Superior temporal gyrus (tissue), 1 donor: ENCODE data around the gene SOHLH2.

Source experiments
- DNase-seq: peaks from one replicate; pipeline ENCODE4 v3.0.0-alpha.2; 2016; ENCODE audit errors: extremely low spot score

Gene SOHLH2

DNA sequence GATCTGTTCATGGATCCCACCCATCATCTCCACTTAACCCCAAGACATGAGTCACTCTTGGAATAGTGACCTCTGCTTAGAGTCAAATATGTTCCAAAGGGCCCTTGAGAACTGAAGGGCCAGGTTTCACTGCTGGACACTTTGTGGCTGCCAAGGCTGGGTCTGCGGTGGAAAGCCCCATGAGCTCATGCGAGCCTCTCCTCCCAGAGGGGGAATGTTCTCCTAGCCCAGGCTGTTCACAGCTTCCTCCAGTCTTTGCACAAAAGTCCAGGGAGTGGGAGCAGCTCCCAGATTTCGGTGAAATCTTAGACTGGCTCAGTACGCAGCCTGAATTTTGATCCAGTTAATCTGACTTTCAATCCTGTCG is 82.4 kb downstream of the SOHLH2 start:
- DNase-seq, result peak; percentile 51

DNA sequence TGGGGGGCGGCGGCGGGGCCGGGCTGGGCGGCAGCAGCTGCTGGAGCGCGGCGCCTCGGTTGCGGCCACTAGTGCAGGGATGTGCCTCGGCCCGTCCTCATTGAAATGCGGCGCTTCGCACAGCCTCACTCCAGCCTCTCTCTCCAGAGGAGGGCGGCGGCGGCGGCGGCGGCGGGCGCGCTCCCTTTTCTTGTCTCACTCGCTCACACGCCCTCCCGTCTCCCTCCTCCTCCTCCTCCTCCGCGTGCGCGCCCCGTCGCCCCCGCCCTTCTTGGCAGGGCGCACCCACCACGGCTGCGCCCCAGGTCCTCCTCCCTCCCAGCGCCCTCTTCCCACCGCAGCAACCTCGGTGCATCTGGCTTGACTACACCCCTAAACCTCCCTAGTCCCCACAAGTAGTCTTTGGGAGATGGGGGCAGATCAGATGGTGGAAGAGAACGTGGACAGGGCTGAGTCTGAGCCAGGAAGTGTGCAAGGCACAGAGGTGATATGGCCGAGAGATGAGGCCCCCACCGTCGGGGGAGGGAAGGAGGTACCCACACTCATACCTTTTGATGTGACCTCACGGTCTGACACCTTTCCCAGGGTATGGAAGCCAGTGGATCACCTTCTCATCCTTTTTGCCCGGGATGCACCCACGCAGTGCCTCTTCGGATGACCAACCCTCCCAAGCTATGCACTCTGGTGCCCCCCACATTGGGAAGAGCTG is 83.0 kb downstream of the SOHLH2 start, which contains the start of gene DCLK1:
DCLK1 (minus strand) TSS at position 161 of the 709 bp plus-strand sequence.
- peak; percentile 20 for DNase-seq

DNA sequence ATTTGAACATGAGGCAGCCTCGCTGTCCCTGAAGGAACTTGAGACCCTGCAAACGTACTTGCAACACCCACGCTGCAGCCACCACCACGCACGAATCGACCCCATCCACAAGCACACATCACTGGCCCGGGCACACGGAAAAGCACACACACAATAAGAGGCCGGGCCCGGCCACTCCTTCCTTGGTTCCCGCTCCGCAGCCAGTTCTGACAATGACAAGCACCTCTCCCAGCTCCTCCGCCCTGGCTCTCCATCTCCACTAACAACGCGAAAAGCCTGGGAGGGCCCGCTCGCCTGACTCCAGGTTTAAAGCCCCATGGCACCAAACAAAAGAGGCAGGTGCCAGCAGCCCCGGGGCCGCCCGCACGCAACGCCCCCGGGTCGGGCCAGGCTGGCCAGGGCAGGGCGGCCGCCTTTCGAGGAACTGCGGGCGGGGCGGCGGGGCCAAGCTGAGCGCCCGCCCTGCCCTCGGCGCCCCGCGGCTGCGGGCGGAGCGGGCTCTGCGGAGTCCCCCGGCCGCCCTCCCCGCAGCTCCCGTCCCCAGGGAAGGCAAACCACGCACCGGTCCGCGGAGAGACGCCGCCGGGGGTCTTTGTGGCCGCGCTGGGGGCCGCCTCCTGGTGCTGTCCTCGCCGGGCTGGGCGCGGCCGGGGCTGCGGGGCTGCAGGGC is 83.7 kb downstream of the SOHLH2 start:
- DNase-seq, result peak; percentile 19

DNA sequence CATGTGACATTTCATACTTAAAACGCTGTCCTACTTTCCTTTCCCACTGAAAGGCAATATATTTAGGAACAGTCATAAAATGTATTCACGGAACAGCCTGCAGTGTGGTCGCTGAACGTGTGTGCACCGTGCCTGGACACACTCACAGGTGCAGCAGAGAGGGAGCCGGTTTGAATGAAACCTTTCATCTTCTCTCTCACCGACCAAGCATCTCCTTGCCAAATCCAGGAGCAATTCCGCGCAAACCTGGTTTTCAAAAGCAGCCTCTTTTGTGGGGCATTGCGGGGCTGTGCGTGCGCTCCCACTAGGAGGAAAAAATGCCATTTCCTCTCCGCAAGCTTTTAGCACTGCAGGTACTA is 84.2 kb downstream of the SOHLH2 start:
- peak; percentile 35 for DNase-seq

DNA sequence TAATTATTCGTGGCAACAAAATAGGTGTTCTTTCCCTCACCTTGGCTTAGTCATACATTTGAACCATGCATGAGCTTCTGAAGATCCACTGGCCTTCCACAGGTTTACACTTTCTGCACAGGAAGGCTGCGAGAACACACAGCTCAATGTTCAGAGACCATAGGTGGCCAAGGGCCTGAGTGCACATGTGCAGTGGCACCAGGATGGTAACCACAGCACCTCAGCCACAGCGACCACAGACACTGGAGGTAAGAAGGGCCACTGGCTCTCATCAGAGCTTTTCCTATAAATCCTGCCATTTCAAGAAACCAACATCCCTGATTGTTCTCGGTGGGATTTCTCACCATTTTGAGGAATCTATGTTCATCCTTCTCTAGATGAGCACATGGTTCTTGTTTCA is 84.8 kb downstream of the SOHLH2 start:
- DNase-seq, result peak; percentile 25

DNA sequence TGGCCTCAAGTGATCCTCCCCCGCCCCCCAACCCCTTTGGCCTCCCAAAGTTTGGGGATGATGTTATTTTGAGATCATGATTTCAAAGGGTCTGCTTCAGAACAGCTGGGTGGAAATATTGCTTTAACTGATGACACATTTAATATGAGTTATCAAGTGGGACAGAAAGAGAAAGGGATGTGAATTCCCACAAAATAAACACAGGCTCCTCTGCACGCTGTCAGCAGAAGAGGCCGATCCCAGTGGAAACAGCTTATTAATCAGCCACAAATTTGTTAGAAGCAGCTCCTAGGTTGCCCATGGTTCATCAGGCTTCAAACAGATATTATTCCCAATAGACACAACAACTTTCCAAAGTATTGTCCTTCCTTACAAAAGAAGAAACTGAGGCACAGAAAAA is 87.9 kb downstream of the SOHLH2 start:
- DNase-seq, result no peak

DNA sequence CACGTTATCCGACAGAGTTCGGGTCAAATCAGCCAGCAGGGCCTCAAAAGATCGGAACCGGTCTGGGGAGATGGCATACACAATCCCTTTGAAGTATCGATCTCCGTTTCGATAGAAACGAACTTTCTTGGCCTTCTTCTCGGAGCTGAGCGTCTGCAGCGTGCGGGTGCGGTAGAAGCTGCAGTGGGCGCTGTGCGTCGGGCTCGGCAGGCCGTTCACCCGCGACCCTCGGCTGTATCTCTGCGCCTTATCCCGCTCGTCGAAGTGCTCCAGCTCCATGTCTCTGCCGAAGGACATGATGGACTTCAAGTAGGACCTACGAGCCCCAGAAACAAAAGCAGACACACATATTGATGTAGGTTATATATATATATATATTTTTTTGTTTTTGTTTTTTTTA is 88.5 kb downstream of the SOHLH2 start:
- no peak for DNase-seq

DNA sequence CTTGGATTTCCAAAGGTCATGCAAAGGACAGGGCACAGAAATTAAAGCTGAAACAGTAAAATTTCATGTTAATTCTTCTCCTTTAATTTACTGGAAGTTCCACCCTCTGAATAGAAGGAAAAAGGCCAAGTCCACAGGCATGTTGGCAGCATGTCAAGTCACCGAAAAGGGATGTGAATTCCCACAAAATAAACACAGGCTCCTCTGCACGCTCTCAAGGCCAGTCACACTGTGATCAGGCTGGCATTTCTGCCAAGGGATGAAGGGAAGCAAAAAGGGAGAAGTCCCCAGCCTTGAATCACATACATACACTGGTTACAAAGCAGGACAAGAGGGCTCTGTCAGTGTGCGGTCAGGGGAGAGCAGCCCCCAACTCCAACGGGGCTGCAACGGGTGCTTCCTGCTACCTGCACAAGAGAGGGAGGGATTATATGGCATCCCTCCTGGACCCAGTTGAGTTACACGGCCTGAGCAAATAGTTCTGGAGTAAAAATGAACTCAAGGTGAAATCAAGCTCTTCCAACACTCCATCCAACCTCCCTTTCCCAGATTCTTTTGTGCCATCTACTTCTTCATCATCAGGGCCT is 90.0 kb downstream of the SOHLH2 start:
- no peak for DNase-seq
